ENCODE results near the gene ZNF169.
A peak's percentile ranks its signal among the peaks of the same experiment; 100 is the strongest.
"Not testable (repeated sequence)": the region's sequence is repeated elsewhere in the genome, so short reads cannot be mapped to it uniquely, and the experiment has no call there.

ZNF169 gene

GRCh38 chr9:94259077-94259862 lies at the start of gene ZNF169:
Gene ZNF169 (plus strand): TSS chr9:94259298. CDS start chr9:94278813, 19,515 bp downstream.
- DNase-seq (ENCODE audit: extremely low spot score, insufficient read length, low read depth) (peak; percentile 96), FAIRE-seq (peak; percentile 98)

GRCh38 chr9:94210616-94211603 lies 48.2 kb upstream of the ZNF169 start:
- FAIRE-seq (no peak), DNase-seq (ENCODE audit: extremely low spot score, insufficient read length, low read depth) (no peak)

GRCh38 chr9:94212091-94212490 lies 47.0 kb upstream of the ZNF169 start:
- DNase-seq (ENCODE audit: extremely low spot score, insufficient read length, low read depth), result no peak
- no peak for FAIRE-seq

GRCh38 chr9:94212531-94212930 lies 46.6 kb upstream of the ZNF169 start:
- FAIRE-seq, result no peak
- no peak for DNase-seq (ENCODE audit: extremely low spot score, insufficient read length, low read depth)

- FAIRE-seq (peak; percentile 96), DNase-seq (ENCODE audit: extremely low spot score, insufficient read length, low read depth) (peak; percentile 68)
Observed at GRCh38 chr9:94213511-94214124, 45.5 kb upstream of the ZNF169 start.

- FAIRE-seq (no peak), DNase-seq (ENCODE audit: extremely low spot score, insufficient read length, low read depth) (no peak)
Observed at GRCh38 chr9:94222870-94223269, 36.2 kb upstream of the ZNF169 start.

- FAIRE-seq; DNase-seq (ENCODE audit: extremely low spot score, insufficient read length, low read depth): not testable (repeated sequence)
Observed at GRCh38 chr9:94225413-94225812, 33.7 kb upstream of the ZNF169 start.

- no peak for FAIRE-seq
- DNase-seq (ENCODE audit: extremely low spot score, insufficient read length, low read depth), result no peak
Observed at GRCh38 chr9:94228616-94229015, 30.5 kb upstream of the ZNF169 start.

GRCh38 chr9:94232428-94232827 lies 26.7 kb upstream of the ZNF169 start:
- FAIRE-seq (no peak), DNase-seq (ENCODE audit: extremely low spot score, insufficient read length, low read depth) (no peak)

GRCh38 chr9:94241098-94241497 lies 18.0 kb upstream of the ZNF169 start:
- not testable (repeated sequence) for FAIRE-seq; DNase-seq (ENCODE audit: extremely low spot score, insufficient read length, low read depth)

- no peak for FAIRE-seq
- DNase-seq (ENCODE audit: extremely low spot score, insufficient read length, low read depth), result no peak
Observed at GRCh38 chr9:94245651-94246050, 13.4 kb upstream of the ZNF169 start.

GRCh38 chr9:94250456-94250855 lies 8.6 kb upstream of the ZNF169 start:
- no peak for DNase-seq (ENCODE audit: extremely low spot score, insufficient read length, low read depth)
- no peak for FAIRE-seq

GRCh38 chr9:94256007-94256406 lies 3.1 kb upstream of the ZNF169 start:
- DNase-seq (ENCODE audit: extremely low spot score, insufficient read length, low read depth) (no peak), FAIRE-seq (no peak)

GRCh38 chr9:94265626-94266402 lies 6.7 kb downstream of the ZNF169 start:
- FAIRE-seq, result peak; percentile 68
- DNase-seq (ENCODE audit: extremely low spot score, insufficient read length, low read depth), result not testable (repeated sequence)

- no peak for DNase-seq (ENCODE audit: extremely low spot score, insufficient read length, low read depth)
Observed at GRCh38 chr9:94269264-94269663, 10.2 kb downstream of the ZNF169 start.

GRCh38 chr9:94270009-94270408 lies 10.9 kb downstream of the ZNF169 start:
- DNase-seq (ENCODE audit: extremely low spot score, insufficient read length, low read depth), result no peak
- FAIRE-seq, result peak; percentile 82

More at GRCh38 chr9:94269264-94269663, 10.2 kb downstream of the ZNF169 start:
- FAIRE-seq, result no peak

GRCh38 chr9:94277029-94277428 lies 17.9 kb downstream of the ZNF169 start:
- FAIRE-seq; DNase-seq (ENCODE audit: extremely low spot score, insufficient read length, low read depth): not testable (repeated sequence)

GRCh38 chr9:94277885-94278536 lies 18.9 kb downstream of the ZNF169 start:
- no peak for DNase-seq (ENCODE audit: extremely low spot score, insufficient read length, low read depth)
- FAIRE-seq, result no peak

GRCh38 chr9:94280409-94280989 lies 21.4 kb downstream of the ZNF169 start:
- DNase-seq (ENCODE audit: extremely low spot score, insufficient read length, low read depth), result no peak
- no peak for FAIRE-seq
